Large intestine (tissue), 3 donors: ENCODE results near the gene UBE2M. TPM values are rescaled to one million over a fixed set of nuclear protein-coding genes. Genes with fewer than 3 reads are reported as not detected.
A peak's percentile ranks its signal among the peaks of the same experiment; 100 is the strongest.
"Not testable (repeated sequence)": the region's sequence is repeated elsewhere in the genome, so short reads cannot be mapped to it uniquely, and the experiment has no call there.

Experiments
- DNase-seq, 2 donors: peaks; one replicate each; pipeline versions ENCODE4 v3.0.0 to v3.0.0-alpha.2; 2013
- H3K27ac ChIP-seq: one replicate; pipeline ENCODE4 v1.5.1; 2013; ENCODE audit warnings: low read length
- H3K27me3 ChIP-seq: 2 replicates; pipeline ENCODE4 v1.6.1; 2013; ENCODE audit warnings: low read length; ENCODE audit not compliant: control insufficient read depth, insufficient read depth
- H3K36me3 ChIP-seq: 2 replicates; pipeline ENCODE4 v1.6.1; 2013; ENCODE audit warnings: low read length; ENCODE audit not compliant: control insufficient read depth, insufficient read depth
- H3K4me1 ChIP-seq: one replicate; pipeline ENCODE4 v1.6.1; 2013; ENCODE audit warnings: low read length; ENCODE audit not compliant: control insufficient read depth, insufficient read depth
- H3K4me3 ChIP-seq: one replicate; pipeline ENCODE4 v1.5.1; 2013; ENCODE audit warnings: low read length
- H3K9me3 ChIP-seq: one replicate; pipeline ENCODE4 v1.6.1; 2013; ENCODE audit warnings: mild to moderate bottlenecking, low read depth, low read length, moderate library complexity; ENCODE audit not compliant: control insufficient read depth
- WGBS: methylation state at CpG from one replicate; pipeline ENCODE4 v1.1.5; 2013; ENCODE audit warnings: low lambda C conversion rate; ENCODE audit not compliant: insufficient coverage; 5-methylcytosine and 5-hydroxymethylcytosine counted together
- polyA plus RNA-seq: library from polyadenylated mRNA; unstranded; fragments of 120-200 nt; gene quantifications from one replicate; pipeline ENCODE4 v1.2.1, GENCODE V29; 2013

The UBE2M gene
- polyA plus RNA-seq, 1 donor = 56.0 TPM

DNA sequence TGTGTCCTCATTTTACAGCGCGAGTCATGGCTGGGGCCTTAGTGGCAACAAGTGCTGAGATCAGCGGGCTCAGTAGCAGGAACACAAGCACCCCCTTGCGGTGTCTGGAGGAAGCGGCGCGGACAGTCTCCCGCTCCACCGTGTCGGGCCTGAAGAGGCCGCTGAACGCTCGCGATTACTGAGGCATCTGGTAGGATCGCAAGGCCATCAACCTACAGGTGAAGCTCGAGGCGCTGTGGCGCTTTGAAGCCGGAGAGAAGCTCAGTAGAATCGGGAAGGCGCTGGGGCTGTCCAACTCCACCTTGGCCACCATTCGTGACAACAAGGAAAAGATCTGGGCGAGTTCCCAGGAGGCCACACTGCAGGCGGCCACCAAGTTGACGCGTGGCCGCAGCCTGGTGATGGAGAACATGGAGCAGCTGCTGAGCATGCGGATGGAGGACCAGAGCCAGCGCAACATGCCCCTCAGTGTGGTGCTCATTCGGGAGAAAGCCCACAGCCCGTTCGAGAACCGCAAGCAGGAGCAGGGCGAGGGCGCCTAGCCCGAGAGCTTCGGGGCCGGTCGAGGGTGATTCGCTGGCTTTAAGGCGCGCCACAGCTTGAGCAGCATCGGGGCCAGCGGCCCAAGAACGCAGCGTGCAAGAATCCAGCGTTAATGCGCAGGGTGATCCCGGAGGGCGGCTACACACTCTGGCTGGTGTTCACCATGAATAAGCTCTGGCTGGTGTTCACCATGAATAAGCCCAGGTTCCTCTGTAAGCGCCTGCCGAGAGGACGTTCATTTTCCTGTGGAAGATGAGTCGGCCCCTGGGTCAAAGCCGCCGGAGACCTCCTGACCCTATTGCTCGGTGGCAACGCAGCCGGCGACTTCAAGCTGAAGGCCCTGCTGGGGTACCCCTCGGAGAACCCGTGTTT lies 23.1 kb upstream of the UBE2M start:
- Histone ChIP-seq H3K4me1 (peaks cover 3% of the 10 kb centered on the region), H3K36me3 (peaks cover 28% of the 10 kb centered on the region), H3K27me3 (no peaks in the 10 kb centered on the region), H3K9me3 (peaks cover 4% of the 10 kb centered on the region), H3K4me3 (no peak overlapping the region), H3K27ac (peak overlapping the region; percentile 38)
- WGBS = no CpG with 5 or more reads among the region's 62 CpGs
- peak; percentile 86 to 89 for DNase-seq

GRCh38 chr19:58579473-58580142 lies 21.2 kb upstream of the UBE2M start:
- WGBS = no CpG with 5 or more reads among the region's 8 CpGs
- no peak overlapping the region for H3K4me3 ChIP-seq
- DNase-seq = no peak
- peaks cover 5% of the 10 kb centered on the region for H3K4me1 ChIP-seq
- H3K27ac ChIP-seq = no peak overlapping the region
- H3K36me3 ChIP-seq = peaks cover 28% of the 10 kb centered on the region
- no peaks in the 10 kb centered on the region for H3K27me3 ChIP-seq
- peaks cover 4% of the 10 kb centered on the region for H3K9me3 ChIP-seq

DNA sequence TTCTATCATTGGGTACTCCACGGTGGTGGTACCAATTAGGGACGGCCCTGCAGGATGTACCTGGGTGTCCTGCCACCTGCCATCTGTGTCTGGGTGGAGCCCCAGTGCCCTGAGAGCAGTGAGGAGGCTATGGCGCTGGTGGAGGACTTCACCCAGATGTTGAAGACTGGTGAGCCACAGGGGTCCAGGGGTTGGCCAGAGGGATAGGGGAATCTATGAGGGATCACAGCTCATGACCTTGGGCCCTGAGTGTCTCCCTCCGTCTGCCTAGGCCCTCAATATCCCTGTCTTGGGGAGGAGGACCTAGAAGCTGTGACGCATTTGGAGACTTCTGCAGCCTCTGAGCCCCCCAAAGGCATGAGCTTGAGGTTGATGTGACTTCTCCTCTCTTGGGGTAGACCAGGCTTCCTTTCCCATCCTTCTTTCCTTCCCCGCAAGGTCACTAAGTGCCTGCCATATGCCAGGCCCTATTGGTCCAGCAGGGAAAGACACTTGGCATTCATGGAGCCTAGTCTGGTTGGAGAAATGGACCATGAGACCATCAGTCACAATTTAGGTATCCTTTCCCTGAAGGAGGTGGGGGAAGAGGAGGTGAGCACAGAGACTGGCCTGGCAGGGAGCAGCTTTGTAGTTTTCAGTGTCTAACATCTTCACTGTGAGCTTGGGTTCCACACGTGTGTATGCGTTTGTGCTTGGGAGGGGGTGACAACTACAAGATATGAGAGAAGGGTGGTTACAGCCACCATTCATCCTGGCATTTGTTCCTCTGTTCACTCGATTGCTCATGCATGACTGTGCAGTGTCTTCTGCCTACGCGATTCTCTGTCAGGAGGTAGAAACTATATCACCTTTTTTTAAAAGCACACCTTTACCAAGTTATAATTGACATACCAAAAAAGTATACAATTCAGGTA lies 19.9 kb upstream of the UBE2M start:
- H3K27me3 ChIP-seq = no peaks in the 10 kb centered on the region
- peaks cover 4% of the 10 kb centered on the region for H3K9me3 ChIP-seq
- no peak overlapping the region for H3K27ac ChIP-seq
- peaks cover 19% of the 10 kb centered on the region for H3K36me3 ChIP-seq
- no peak for DNase-seq
- no peak overlapping the region for H3K4me3 ChIP-seq
- WGBS = no CpG with 5 or more reads among the region's 11 CpGs
- H3K4me1 ChIP-seq = peaks cover 16% of the 10 kb centered on the region

DNA sequence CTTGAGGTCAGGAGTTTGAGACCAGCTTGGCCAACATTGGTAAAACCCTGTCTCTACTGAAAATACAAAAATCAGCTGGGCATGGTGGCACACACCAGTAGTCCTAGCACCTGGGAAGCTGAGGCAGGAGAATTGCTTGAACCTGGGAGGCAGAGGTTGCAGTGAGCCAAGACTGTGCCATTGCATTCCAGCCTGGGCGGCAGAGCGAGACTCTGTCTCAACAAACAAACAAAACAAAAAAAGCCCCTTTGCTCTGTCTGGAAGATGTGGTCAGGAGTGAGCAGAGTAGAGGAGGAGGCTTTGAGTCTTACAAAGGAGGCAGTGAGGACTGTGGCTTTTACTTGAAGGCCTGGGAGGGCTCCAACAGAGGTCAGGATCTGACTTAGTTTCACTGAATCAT lies 19.2 kb upstream of the UBE2M start:
- H3K36me3 ChIP-seq = peaks cover 12% of the 10 kb centered on the region
- not testable (repeated sequence) for H3K27ac ChIP-seq, H3K9me3 ChIP-seq, DNase-seq, H3K27me3 ChIP-seq, H3K4me3 ChIP-seq
- peaks cover 16% of the 10 kb centered on the region for H3K4me1 ChIP-seq
- no CpG with 5 or more reads among the region's 2 CpGs for WGBS

DNA sequence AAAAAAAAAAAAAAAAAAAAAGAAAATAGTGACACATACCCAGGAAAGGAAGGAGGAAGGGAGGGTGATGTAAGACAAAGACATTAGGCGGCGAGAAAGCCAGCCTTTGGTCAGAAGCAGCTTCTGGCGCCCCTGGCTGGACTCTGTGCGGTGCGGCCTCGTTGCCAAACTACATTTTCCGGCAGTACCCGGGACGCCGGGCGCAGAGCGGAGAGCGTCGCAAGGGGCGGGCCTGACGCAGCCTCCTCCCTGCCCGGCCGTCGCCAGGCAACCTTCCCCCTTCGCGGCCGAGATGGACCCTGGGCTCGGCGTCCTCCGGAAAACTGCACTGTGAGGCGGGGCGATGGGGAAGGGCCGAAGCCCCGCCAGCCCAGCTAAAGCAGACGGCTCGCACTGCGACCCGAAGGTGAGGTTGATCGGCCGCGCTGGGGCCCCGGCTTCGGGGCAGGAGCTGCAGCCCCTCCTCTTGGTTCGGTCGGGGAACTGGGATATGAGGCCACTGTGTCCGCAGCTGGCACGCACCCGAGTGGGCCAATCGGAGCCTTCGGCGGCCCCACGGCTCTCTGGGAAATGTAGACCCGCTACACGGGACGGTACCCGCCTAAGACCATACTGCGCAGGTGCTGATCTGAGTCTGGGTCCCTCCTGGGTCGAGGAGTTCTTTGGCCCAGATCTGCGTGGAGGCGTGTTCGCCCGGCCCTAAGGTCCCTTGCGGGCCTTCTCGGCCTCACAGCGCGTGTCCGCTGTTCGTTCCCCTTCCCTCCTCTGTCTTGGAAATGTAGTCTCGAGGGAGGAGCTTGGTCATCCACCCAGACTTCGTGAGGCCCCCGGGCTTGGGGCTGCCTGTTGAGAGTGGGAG lies 17.0 kb upstream of the UBE2M start:
- peaks cover 12% of the 10 kb centered on the region for H3K36me3 ChIP-seq
- peak; percentile 93 to 97 for DNase-seq
- H3K4me3 ChIP-seq = peak overlapping the region; percentile 85
- no peaks in the 10 kb centered on the region for H3K9me3 ChIP-seq
- H3K4me1 ChIP-seq = peaks cover 20% of the 10 kb centered on the region
- peak overlapping the region; percentile 94 for H3K27ac ChIP-seq
- H3K27me3 ChIP-seq = no peaks in the 10 kb centered on the region
- WGBS = no CpG with 5 or more reads among the region's 66 CpGs

DNA sequence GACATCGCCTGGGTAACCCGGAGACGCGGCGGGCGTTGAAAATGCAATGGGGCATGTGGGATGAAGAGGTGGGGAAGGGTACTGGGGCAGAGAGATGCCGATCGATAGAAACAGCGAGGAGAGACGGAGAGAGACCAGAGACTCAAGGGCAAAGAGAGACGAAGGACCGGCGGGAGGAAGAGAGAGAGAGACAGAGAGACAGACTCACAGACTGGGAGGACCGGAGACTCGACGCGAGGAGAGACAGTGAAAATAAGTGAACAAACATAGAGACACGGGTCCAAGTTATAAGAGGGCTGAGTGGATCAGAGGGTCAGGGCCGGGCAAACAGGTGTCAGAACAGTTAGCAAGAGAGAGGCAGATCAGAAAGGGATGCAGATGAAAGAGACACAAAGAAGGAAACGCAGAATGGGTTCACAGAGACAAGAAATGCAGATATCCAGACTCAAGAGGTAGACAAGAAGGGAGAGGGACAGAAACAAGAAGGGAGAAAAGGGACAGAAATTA lies 15.3 kb upstream of the UBE2M start:
- peak overlapping the region; percentile 63 for H3K4me3 ChIP-seq
- H3K36me3 ChIP-seq = peaks cover 29% of the 10 kb centered on the region
- no peak for DNase-seq
- 2% methylated on average over 7 of the region's 20 CpGs for WGBS
- H3K4me1 ChIP-seq = peaks cover 20% of the 10 kb centered on the region
- H3K27ac ChIP-seq = peak overlapping the region; percentile 91
- no peaks in the 10 kb centered on the region for H3K9me3 ChIP-seq
- H3K27me3 ChIP-seq = no peaks in the 10 kb centered on the region

DNA sequence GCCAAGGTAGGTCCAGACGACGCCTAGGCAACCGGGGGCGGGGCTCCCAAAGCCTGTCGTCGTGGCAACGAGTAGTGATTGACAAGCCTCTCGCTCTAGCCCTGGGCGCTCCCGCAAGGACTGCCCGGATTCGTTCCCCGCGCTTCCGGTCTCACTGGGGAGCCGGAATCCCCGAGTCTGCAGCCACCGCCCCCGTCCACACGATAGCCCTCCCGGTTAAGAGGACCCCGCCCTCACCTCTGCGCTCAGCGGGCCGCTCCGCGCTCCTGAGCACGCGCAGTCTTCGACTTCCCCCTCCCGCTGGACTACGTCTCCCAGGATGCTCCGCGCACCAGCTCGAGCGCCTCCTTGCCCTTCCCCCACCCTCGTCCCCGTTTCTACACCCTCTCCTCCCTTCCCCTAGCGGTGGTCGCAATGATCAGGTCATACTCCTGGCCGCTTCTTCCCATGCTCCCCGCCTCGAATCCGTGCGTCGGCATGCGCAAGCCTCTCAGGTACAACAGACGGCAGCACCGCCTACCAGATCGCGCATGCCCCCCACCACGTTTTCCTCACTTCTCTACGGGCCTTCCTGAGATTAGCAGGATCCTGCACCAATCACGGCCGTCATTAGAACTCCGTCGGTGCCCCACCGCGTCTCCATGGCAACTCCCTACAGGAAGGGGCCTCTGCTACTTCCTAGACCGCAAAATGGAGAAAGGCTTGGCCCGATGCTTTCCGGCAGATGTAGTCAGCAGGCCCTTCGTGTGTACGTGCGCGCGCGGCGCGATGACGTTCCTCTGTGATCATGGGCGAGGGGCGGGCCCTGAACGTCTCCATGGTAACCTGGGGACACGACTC lies 14.6 kb upstream of the UBE2M start, which contains the start of gene MZF1:
MZF1 (minus strand) TSS at position 518 of the 840 bp plus-strand sequence. CDS start 1,946 bp downstream, outside the sequence.
- H3K36me3 ChIP-seq = peaks cover 31% of the 10 kb centered on the region
- WGBS = no CpG with 5 or more reads among the region's 75 CpGs
- H3K27ac ChIP-seq = peak within 1 kb of the TSS; percentile 91
- H3K4me3 ChIP-seq = peak within 1 kb of the TSS; percentile 63
- peaks cover 20% of the 10 kb centered on the region for H3K4me1 ChIP-seq
- H3K9me3 ChIP-seq = no peaks in the 10 kb centered on the region
- peak; percentile 100 for DNase-seq
- H3K27me3 ChIP-seq = no peaks in the 10 kb centered on the region

DNA sequence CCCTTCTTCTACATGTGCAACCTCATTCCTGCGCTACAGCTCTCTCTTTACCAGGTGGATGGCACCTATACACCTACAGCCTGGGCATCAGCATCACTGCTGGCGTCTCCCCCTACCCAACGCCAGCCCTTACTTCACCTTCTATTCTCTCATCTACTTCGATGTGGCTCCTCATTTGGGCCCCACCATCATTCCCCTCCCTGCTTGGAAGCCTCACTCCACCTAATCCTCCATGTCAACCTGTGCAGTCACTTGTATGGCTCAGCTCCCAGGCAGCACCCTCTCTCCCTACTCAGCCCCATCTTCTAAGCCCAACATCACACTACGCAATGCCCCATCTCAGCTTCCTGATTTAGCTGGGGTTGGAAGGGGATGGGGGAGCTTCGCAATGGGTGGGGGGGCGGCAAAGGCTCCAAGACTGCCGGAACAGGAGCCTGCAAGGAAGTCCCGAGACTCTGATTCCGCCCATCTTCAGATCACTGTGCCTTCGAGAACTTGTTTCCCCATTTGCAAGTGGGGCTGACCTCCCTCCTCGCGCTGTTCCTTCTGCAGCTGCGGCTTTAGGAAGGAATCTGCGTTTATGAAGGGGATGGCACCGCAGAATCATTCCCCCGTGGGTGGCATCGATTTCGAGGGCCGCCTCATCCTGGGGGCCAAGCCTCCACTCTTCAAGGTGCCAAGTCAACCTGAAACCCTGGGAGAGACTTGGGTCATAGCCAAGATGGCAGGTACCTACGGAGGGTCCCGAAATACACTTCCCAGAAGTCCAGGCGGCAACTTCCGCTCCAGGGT lies 13.8 kb upstream of the UBE2M start:
- Histone ChIP-seq H3K27me3 (no peaks in the 10 kb centered on the region), H3K36me3 (peaks cover 35% of the 10 kb centered on the region), H3K27ac (peak overlapping the region; percentile 91), H3K4me1 (peaks cover 20% of the 10 kb centered on the region), H3K9me3 (no peaks in the 10 kb centered on the region), H3K4me3 (peak overlapping the region; percentile 63)
- no CpG with 5 or more reads among the region's 24 CpGs for WGBS
- no peak for DNase-seq
